Activated T-cell treated with anti-CD3 and anti-CD28 coated beads, Interleukin-2, amount 50 U/mL, for 48 hours (primary cell): ENCODE data around the gene PRKCA.

Experiments
- DNase-seq, 2 experiments: peaks; one replicate each; pipeline ENCODE4 v3.0.0-alpha.2; 2020

The PRKCA gene

DNA sequence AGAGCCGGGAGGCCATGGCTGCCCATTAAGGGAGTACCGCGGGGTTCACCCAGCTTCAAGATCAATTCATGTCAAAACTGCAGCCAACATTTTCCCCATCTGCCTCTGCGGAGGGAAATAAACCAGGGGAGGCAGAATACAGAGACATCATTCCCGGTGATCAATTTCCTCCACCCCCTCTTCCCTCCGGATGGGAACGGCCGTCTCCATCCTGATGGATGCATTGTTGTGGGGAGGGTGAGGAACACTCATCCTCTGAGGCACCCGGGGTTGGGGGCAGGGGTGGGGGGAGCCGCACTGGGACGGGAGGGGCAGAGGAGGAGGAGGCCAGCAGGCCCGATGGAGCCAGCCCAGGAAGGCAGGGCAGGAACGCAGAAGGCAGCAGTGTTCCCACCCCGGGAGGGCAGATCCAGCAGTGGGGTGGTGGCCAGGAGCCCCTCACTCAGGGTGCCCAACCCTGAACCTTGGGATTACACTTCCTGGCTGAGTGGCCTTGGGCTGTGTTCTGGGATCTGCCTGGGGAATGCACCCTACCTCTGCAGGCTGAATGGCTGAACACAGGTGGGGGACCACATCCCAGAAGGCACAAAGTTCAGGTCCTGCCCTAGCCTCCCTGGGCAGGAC lies 546.7 kb downstream of the PRKCA start:
- no peak for DNase-seq

GRCh38 chr17:66849851-66850580 lies 547.6 kb downstream of the PRKCA start:
- no peak for DNase-seq

DNA sequence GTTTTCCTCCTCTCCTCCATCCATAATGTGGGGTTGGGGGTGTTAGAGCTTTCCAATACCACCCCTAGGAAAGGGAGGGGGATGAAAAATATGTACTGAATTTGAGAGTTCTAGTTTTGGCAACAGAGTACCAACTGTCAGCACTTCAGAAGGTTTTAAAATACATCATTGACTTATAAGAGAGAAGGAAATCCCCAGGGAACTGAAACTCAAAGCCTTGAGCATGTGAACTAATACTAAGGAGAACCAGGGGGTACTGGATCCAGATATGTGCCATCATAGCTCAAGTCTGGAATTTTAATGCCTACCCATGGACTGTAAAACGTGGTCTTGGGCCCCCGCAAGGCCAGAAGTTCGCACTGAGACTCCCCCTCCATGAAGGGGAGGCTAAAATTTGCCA lies 548.3 kb downstream of the PRKCA start:
- no peak for DNase-seq

GRCh38 chr17:66855204-66855603 lies 552.8 kb downstream of the PRKCA start:
- DNase-seq: peak; percentile 66 to 70

DNA sequence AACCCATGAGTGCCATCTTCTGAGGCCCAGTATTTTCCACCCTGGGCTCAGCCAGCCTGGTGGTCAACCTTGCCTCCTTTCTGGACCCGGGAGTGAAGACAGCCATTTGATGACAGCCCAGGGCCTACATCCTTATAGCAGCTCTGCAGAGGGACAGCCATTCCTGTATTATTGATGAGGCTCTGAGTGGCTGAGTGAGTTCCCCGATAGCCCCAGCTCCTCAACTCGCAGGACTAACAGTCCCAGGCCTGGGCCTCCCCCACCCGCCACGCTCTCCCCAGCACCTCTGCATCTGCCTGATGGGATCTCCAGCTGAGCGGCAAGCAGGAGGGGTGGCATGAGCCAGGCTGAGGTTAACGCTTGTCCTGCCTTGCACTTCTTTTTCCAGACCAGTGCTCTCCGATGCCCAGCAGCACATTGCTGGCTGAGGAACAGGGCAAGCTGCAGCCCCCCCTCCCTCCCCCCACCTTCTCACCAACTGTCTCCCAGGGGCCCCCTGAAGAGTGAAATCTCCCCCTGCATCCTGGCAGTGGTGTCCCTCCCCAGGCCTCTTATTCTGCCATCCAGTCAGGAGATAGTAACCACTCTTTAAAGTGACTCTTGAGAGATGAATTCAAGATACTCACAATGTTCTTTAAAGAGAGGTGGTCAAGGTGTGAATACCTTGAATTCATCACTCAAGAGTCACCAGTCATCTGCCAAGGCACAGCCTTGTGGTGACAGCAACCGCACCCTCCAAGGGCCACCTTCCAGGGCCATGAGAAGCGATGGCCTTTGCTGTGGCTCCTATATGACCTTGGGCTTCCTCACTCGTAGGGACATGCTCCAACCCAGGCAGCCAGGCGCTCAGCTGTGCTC lies 556.0 kb downstream of the PRKCA start:
- no peak for DNase-seq

GRCh38 chr17:66859353-66859752 lies 556.9 kb downstream of the PRKCA start:
- DNase-seq: no peak

- DNase-seq: no peak
These were observed 557.8 kb downstream of the PRKCA start for GRCh38 chr17:66860204-66860603.
